ENCODE measurements around the gene STAT6.

Gene STAT6

GRCh38 chr12:57046947-57047890, 63.9 kb downstream of the STAT6 start:
- DNase-seq, result no peak

- no peak for DNase-seq
These were observed 64.9 kb downstream of the STAT6 start for GRCh38 chr12:57046086-57046791.

Measured in activated CD8-positive, alpha-beta memory T cell treated with anti-CD3 and anti-CD28 coated beads, Interleukin-2, amount 50 U/mL, for 4 hours (primary cell).